DMS53 treated with DMSO at 0.1 percent for 48 hours (cell line): ENCODE results near the gene MDM2.
"Not testable (repeated sequence)": the region's sequence is repeated elsewhere in the genome, so short reads cannot be mapped to it uniquely, and the experiment has no call there.

Source experiments
- DNase-seq: peaks from one replicate; lab custom pipeline; 2025; ENCODE audit not compliant: unreplicated experiment; lab: John Stamatoyannopoulos, UW

MDM2 gene

DNA sequence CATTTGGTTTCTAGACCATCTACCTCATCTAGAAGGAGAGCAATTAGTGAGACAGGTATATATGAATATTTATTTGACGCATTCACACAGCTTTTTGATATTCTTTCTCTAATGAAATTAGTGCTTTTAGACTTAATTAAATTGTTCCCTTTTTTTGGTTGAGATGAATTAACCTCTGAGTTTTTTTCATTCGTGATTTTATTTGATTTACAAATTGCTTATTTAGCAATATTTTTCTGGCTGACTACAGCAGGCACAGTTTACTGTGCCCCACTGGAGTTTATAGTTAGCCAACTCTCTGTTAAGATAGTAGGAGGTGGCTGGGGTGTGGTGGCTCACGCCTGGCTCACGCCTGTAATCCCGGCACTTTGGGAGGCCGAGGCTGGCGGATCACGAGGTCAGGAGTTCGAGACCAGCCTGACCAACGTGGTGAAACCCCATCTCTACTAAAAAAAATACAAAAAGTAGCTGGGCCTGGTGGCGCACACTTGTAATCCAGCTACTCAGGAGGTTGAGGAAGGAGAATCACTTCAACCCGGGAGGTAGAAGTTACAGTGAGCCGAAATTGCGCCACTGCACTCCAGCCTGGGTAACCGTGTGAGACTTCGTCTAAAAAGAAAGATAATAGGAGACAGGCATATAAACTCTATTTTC, 16.7 kb downstream of the MDM2 start:
- DNase-seq, result no peak

DNA sequence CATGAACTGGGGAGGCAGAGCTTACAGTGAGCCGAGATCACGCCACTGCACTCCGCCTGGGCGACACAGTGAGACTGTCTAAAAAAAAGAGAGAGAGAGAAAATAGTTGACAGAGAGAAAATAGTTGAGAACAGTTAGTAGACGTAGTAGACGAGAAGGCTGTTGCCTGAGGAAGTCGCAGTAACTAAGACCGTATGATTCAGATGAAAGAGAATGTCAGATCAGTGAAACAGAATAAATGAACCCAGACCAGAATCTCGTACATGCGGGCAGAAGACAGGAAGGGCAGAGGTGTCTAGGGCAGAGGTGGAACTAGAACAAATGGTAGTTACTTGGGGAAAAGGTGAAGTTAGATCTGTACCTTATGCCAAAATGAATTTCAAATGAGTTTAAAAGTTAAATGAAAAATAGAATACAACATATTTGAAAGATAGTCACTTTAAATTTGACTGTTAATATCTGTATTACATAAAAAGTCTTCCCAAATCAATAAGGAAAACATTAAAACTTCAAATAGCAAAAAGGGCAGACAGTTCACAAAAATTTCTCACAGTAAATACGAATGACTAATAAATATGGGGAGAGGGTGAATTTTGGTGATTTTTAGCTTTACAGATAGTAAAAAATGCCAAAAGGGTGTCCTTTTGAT, 17.7 kb downstream of the MDM2 start:
- DNase-seq, result no peak

- no peak for DNase-seq
Measured at GRCh38 chr12:68827895-68828671, 20.1 kb downstream of the MDM2 start.

- no peak for DNase-seq
Measured at GRCh38 chr12:68828672-68829068, 20.7 kb downstream of the MDM2 start.

DNA sequence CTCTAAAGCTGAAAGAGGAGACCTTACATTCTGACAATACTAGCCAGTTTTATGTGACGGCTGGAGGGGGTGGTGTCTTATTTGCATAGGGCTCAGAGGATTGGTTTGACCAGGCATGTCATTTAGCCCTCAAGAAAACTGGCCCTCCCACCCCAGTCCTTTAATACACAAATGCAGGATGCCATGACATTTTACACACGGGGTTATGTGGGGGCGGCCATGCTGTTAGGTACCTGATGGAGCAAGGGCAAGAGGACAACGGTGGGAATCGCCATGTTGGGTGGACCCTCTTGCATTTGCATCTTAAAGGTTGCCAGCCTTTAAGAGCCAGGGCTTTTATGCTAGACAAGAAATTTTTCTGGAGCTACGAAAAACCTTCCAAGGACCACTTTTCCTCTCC, 23.3 kb downstream of the MDM2 start:
- no peak for DNase-seq

DNA sequence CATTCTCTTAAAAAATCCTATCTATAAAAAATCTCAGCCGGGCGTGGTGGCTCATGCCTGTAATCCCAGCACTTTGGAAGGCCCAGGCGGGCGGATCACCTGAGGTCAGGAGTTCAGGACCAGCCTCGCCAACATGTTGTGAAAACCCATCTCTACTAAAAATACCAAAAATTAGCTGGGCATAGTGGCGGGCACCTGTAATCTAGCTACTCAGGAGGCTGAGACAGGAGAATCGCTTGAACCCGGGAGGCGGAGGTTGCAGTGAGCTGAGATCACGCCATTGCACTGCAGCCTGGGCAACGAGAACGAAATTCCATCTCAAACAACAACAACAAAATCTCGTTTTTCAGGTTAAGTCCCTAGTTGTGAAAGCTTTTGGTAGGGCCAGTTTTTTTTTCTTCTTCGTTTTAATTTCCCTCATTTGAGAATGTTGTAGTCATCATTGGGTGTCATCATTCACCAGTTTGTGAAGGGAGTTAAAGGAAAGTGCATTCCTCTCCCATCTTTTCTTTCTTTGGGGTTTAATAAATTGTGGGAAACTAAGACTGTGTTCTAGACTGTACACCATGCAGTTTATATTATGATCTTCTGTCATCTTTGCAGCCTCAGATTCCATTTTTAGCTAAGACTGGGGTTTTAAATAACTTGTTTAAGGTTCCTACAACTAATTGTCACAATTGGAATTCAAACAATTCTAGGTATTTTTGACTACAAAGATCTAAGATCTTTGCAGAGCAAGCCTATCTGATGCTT, 23.9 kb downstream of the MDM2 start:
- DNase-seq, result no peak

GRCh38 chr12:68832504-68832867, 24.5 kb downstream of the MDM2 start:
- DNase-seq, result no peak

GRCh38 chr12:68833508-68833907, 25.5 kb downstream of the MDM2 start:
- no peak for DNase-seq

DNA sequence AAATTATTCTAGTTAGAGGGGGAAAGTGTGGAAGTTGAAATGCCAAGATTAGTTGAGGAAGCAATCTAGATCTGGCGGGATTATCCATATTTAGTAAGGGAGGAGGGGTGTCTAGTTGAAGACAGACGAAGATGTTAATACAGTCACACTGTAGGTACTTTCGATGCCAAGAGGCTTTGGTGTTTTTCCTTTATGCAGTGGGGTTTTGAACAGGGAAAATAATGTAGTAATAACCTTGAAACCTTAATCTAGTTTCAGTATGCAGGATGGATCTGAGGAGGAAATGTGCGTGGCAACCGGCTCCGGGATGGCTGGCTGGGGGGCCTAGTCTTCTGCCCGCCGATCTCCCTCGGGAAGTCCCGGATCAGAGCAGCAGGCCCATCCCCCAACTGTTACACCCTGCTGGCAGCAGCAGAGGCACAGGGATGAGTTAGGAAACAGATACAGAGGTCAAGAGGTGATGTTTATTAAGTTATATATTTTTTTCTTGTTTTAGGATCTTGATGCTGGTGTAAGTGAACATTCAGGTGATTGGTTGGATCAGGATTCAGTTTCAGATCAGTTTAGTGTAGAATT, 27.4 kb downstream of the MDM2 start:
- no peak for DNase-seq

GRCh38 chr12:68837215-68837614, 29.2 kb downstream of the MDM2 start:
- DNase-seq, result no peak

DNA sequence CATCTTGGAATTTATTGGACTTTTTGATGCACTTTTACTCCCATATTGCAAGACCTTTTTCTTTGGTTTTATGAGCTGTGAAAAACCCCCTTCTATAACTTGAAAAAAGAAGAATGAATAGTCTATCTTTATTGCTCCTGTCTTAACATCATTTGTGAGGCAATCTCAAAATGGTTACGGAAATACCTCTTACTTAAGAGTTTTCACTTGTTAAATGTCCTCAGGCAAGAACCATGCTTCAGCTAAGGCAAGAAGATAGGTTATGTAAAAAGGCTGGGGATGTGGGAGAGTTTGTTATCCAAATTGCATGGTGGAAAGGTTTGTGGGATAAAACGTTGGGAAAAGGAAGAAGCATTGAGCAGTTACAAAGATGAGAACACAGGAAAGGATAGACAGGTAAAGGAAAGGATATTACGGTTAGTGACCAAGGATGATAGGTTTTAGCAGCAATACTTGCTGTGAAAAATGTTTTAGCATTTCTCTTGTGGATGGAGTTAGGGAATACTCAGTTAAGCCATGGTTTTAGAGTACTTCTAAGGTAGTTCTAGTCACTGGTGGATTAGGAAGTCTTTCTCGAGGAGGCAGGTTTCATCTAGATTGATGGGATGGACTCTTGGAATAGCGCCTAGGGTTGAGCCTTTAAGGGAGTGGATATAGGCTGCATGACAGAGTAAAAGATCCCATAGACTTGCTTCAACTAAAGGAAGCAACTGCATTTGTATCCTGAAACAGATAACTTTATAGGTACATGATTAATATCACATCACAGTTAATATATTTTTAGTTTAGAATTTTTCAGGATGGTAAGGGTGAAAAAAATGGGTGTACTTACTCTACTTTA, 30.3 kb downstream of the MDM2 start:
- DNase-seq, result no peak

DNA sequence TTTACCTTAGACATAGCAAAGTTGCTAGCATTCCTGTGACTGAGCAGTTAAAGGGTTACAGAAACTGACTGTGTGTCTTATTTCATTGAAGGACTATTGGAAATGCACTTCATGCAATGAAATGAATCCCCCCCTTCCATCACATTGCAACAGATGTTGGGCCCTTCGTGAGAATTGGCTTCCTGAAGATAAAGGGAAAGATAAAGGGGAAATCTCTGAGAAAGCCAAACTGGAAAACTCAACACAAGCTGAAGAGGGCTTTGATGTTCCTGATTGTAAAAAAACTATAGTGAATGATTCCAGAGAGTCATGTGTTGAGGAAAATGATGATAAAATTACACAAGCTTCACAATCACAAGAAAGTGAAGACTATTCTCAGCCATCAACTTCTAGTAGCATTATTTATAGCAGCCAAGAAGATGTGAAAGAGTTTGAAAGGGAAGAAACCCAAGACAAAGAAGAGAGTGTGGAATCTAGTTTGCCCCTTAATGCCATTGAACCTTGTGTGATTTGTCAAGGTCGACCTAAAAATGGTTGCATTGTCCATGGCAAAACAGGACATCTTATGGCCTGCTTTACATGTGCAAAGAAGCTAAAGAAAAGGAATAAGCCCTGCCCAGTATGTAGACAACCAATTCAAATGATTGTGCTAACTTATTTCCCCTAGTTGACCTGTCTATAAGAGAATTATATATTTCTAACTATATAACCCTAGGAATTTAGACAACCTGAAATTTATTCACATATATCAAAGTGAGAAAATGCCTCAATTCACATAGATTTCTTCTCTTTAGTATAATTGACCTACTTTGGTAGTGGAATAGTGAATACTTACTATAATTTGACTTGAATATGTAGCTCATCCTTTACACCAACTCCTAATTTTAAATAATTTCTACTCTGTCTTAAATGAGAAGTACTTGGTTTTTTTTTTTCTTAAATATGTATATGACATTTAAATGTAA, 31.5 kb downstream of the MDM2 start:
- no peak for DNase-seq

GRCh38 chr12:68841175-68841574, 33.2 kb downstream of the MDM2 start:
- not testable (repeated sequence) for DNase-seq

DNA sequence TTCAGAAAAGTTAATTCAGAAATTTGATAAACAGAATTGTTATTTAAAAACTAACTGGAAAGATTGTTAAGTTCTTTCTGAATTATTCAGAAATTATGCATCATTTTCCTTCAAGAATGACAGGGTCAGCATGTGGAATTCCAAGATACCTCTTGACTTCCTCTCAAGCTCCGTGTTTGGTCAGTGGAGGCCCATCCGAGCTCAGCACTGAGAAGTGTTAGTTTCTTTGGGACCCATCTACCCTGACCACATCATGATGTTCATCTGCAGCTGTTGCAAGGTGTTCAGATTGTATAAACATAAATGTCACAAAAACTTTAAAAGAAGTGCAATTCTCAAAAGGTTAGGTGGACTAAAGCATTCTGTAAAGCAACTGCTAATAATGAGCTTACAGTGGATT, 33.7 kb downstream of the MDM2 start:
- DNase-seq, result no peak

- DNase-seq, result no peak
Measured at GRCh38 chr12:68842123-68842522, 34.1 kb downstream of the MDM2 start.

DNA sequence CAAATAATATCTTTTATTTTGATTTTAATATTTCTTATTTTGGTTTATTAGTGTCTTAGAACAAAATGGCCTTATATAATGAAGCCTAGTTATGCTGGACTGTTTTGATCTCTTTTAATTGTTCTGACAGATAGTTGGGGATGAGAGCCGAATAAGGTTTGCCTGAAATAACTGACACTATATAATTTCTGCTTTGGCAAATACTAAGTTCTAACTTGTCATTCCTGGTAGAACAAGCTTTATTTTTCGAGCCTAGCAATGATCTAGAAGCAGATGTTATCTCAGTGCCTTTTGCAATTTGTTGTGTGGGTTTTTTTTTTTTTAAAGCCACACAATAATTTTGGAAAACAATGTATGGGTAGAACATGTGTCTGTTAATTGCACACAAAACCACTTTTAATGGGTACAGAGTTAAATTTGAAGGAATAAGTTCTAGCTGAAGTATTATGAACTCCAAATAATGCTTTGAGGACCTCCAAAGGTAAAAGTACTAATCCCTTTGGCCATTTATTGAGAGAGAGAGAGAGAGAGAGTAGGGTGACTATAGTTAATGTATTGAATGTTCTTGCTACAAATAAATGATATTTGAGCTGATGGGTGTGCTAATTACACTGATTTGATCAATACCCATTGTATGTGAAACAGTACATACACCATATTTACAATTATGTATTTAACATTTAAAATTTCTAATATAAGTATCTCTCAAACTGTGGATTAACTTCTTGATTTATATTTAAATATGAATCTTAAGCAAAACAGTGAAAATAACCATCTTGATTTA, 35.0 kb downstream of the MDM2 start:
- no peak for DNase-seq

DNA sequence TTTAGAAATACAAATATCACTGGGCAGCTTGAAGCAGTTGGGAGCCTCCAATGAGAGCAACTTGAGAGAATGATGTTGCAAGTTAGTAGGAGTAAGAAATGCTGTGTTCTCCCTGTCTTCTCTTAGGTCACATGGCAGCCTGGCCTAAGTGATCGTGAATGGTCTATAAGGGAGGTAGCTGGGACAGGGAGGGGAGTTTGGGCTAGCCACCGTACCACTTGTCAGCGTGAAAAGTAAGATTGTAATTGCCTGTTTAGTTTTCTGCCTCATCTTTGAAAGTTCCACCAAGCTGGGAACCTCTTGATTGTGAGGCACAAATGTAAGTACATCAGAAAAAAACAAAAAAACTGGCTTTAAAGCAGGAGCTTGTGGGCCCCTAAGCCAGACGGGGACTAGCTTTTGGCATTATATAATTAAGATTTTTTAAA, 36.4 kb downstream of the MDM2 start:
- DNase-seq, result no peak
